Trophoblast cell (in vitro differentiated cells and primary cell): ENCODE data around the gene LRRN3.
A peak's percentile ranks its signal among the peaks of the same experiment; 100 is the strongest.

Experiments used
- DNase-seq, 2 donors: peaks; one replicate each; pipeline ENCODE4 v3.0.0-alpha.2; 2016
- H2AFZ ChIP-seq: 2 replicates; pipeline ENCODE4 v1.6.1; 2013; ENCODE audit warnings: low read length, moderate library complexity, mild to moderate bottlenecking; ENCODE audit not compliant: insufficient read depth, poor library complexity
- H2AK5ac ChIP-seq: 2 replicates; pipeline ENCODE4 v1.6.1; 2013; ENCODE audit warnings: mild to moderate bottlenecking, low read length
- H2BK120ac ChIP-seq: 2 replicates; pipeline ENCODE4 v1.6.1; 2013; ENCODE audit warnings: low read length, mild to moderate bottlenecking, moderate library complexity; ENCODE audit not compliant: insufficient read depth, poor library complexity
- H2BK12ac ChIP-seq: 2 replicates; pipeline ENCODE4 v1.6.1; 2013; ENCODE audit warnings: mild to moderate bottlenecking, low read length, moderate library complexity
- H2BK5ac ChIP-seq: 2 replicates; pipeline ENCODE4 v1.6.1; 2013; ENCODE audit warnings: low read length, low read depth, moderate library complexity, mild to moderate bottlenecking; ENCODE audit not compliant: poor library complexity
- H3K14ac ChIP-seq: 2 replicates; pipeline ENCODE4 v1.6.1; 2013; ENCODE audit warnings: mild to moderate bottlenecking, low read length
- H3K18ac ChIP-seq: 2 replicates; pipeline ENCODE4 v1.6.1; 2013; ENCODE audit warnings: mild to moderate bottlenecking, low read length
- H3K23ac ChIP-seq: 2 replicates; pipeline ENCODE4 v1.6.1; 2013; ENCODE audit warnings: low read length
- H3K27ac ChIP-seq: 2 replicates; pipeline ENCODE4 v1.5.1; 2013; ENCODE audit warnings: low read depth, mild to moderate bottlenecking, inconsistent platforms, low read length, moderate library complexity
- H3K27me3 ChIP-seq: 2 replicates; pipeline ENCODE4 v1.6.1; 2013; ENCODE audit warnings: inconsistent platforms, mild to moderate bottlenecking, low read length, moderate library complexity; ENCODE audit not compliant: insufficient read depth
- H3K36me3 ChIP-seq, 2 experiments: 1 replicate in 1 of 2; 2 replicates in 1 of 2; pipeline ENCODE4 v1.6.1; 2013; ENCODE audit warnings: low read length in 2 of 2, mild to moderate bottlenecking in 2 of 2, moderate library complexity in 1 of 2; ENCODE audit not compliant: insufficient read depth in 2 of 2, control insufficient read depth in 1 of 2
- H3K4ac ChIP-seq: 2 replicates; pipeline ENCODE4 v1.6.1; 2013; ENCODE audit warnings: low read depth, mild to moderate bottlenecking, low read length, moderate library complexity
- H3K4me1 ChIP-seq, 2 experiments: 1 replicate in 1 of 2; 2 replicates in 1 of 2; pipeline ENCODE4 v1.6.1; 2013; ENCODE audit warnings: low read length in 2 of 2, mild to moderate bottlenecking in 2 of 2, moderate library complexity in 1 of 2; ENCODE audit not compliant: insufficient read depth in 2 of 2, control insufficient read depth in 1 of 2
- H3K4me2 ChIP-seq: 2 replicates; pipeline ENCODE4 v1.6.1; 2013; ENCODE audit warnings: inconsistent platforms, mild to moderate bottlenecking, low read length, moderate library complexity
- H3K4me3 ChIP-seq: 2 replicates; pipeline ENCODE4 v1.5.1; 2013; ENCODE audit warnings: mild to moderate bottlenecking, low read depth, low read length, inconsistent platforms
- H3K79me1 ChIP-seq: one replicate; pipeline ENCODE4 v1.6.1; 2013; ENCODE audit warnings: low read length
- H3K79me2 ChIP-seq: 2 replicates; pipeline ENCODE4 v1.6.1; 2013; ENCODE audit warnings: low read length, mild to moderate bottlenecking; ENCODE audit not compliant: control insufficient read depth, insufficient read depth, poor library complexity
- H3K9ac ChIP-seq: 2 replicates; pipeline ENCODE4 v1.6.1; 2013; ENCODE audit warnings: mild to moderate bottlenecking, low read length
- H3K9me3 ChIP-seq: 2 replicates; pipeline ENCODE4 v1.6.1; 2013; ENCODE audit warnings: low read depth, mild to moderate bottlenecking, control low read depth, inconsistent platforms, low read length; ENCODE audit not compliant: insufficient read depth
- H4K12ac ChIP-seq: 2 replicates; pipeline ENCODE4 v1.6.1; 2013; ENCODE audit warnings: low read depth, mild to moderate bottlenecking, low read length, moderate library complexity
- H4K8ac ChIP-seq: 2 replicates; pipeline ENCODE4 v1.6.1; 2013; ENCODE audit warnings: low read depth, mild to moderate bottlenecking, low read length, moderate library complexity
- H4K91ac ChIP-seq: one replicate; pipeline ENCODE4 v1.6.1; 2013; ENCODE audit warnings: low read depth, mild to moderate bottlenecking, low read length, moderate library complexity
- WGBS: extraction: QIAGEN DNeasy Blood & Tissue Kit; methylation state at CpG from one replicate; pipeline ENCODE4 v1.1.7; 2013; ENCODE audit warnings: missing lambda C conversion rate; ENCODE audit not compliant: insufficient read length, insufficient coverage; ENCODE audit errors: extremely low coverage; 5-methylcytosine and 5-hydroxymethylcytosine counted together

LRRN3 gene

DNA sequence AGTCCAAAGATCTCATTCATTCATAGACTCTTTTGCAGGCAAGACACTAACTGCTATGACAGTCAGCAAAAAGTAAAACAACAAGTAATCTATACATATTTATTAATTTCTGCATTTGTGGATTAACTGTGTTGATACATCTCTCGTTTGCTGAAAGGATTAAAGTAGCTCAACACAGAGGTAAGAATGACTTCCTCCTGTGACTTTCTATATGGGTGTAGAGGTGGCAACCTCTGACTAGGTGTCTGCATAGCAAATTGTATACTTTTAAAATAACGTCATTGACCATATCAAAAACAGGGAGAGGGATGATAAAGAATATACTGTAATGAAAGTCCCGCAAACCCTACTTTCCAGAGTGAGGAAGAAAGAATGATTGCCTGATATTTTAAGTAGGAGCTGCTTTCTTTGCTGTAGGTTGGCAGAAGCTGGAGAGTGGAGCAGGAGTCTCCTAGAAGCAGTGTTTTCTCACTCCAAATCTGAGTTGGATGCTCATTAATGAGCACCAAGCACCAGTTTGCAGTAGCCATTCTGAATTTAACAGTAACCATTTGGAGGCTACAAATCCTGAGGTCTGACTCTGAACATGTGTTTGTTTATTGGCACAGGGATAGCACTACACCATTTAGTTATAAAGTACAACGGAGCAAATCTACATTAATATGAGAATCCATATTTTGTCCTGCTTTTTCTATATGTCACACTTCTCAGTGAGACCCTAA, 9.2 kb upstream of the LRRN3 start:
- H2AK5ac ChIP-seq: no peak overlapping the region
- H3K79me1 ChIP-seq: no peaks in the 10 kb centered on the region
- no peak overlapping the region for H2AFZ ChIP-seq
- H4K91ac ChIP-seq: no peak overlapping the region
- no peaks in the 10 kb centered on the region for H3K4me1 ChIP-seq
- no peak overlapping the region for H3K14ac ChIP-seq
- no peak overlapping the region for H3K4me2 ChIP-seq
- no peak overlapping the region for H3K4me3 ChIP-seq
- H2BK120ac ChIP-seq: no peak overlapping the region
- no peaks in the 10 kb centered on the region for H3K9me3 ChIP-seq
- no peaks in the 10 kb centered on the region for H3K36me3 ChIP-seq
- H4K8ac ChIP-seq: no peak overlapping the region
- no peak overlapping the region for H3K4ac ChIP-seq
- H3K9ac ChIP-seq: no peak overlapping the region
- no peak overlapping the region for H2BK12ac ChIP-seq
- no peak overlapping the region for H3K27ac ChIP-seq
- no peak for DNase-seq
- no peak overlapping the region for H3K23ac ChIP-seq
- no peak overlapping the region for H2BK5ac ChIP-seq
- H3K18ac ChIP-seq: no peak overlapping the region
- no peaks in the 10 kb centered on the region for H3K27me3 ChIP-seq
- no CpG with 5 or more reads among the region's 4 CpGs for WGBS
- H3K79me2 ChIP-seq: no peaks in the 10 kb centered on the region
- no peak overlapping the region for H4K12ac ChIP-seq

DNA sequence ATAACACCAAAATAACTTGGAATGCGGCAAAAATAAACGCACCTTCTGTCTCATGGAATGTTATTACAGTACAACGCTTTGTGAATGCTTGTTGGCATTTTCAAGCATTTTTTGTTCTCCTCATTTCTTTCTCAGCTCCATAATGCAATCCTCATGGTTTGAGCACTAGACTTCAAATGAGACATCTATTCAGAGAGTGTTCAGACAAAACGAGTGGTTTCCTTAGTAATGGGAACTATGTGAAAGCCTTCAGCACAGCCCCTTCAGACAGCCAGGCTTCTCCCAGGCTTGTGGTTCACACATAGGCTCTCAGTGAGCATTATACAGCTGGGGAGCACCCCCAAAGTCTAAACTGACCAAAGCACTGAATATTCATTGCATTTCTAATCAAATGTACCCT, 8.6 kb upstream of the LRRN3 start:
- Histone ChIP-seq H3K9me3 (no peaks in the 10 kb centered on the region), H3K36me3 (no peaks in the 10 kb centered on the region), H2BK120ac (no peak overlapping the region), H3K14ac (no peak overlapping the region), H4K8ac (no peak overlapping the region), H3K23ac (no peak overlapping the region), H2BK12ac (no peak overlapping the region), H3K9ac (no peak overlapping the region), H3K79me1 (no peaks in the 10 kb centered on the region), H3K79me2 (no peaks in the 10 kb centered on the region), H3K27ac (no peak overlapping the region), H3K4me1 (no peaks in the 10 kb centered on the region), H2BK5ac (no peak overlapping the region), H4K12ac (no peak overlapping the region), H3K4me2 (no peak overlapping the region), H3K4ac (no peak overlapping the region), H2AK5ac (no peak overlapping the region), H3K4me3 (no peak overlapping the region), H3K18ac (no peak overlapping the region), H3K27me3 (no peaks in the 10 kb centered on the region), H4K91ac (no peak overlapping the region), H2AFZ (no peak overlapping the region)
- no peak for DNase-seq
- no CpG with 5 or more reads among the region's 4 CpGs for WGBS

- Histone ChIP-seq H3K4me1 (no peaks in the 10 kb centered on the region), H3K9ac (no peak overlapping the region), H2BK5ac (no peak overlapping the region), H3K23ac (no peak overlapping the region), H3K4me2 (no peak overlapping the region), H2AFZ (no peak overlapping the region), H3K27ac (no peak overlapping the region), H2BK120ac (no peak overlapping the region), H2BK12ac (no peak overlapping the region), H4K91ac (no peak overlapping the region), H4K8ac (no peak overlapping the region), H3K18ac (no peak overlapping the region), H3K27me3 (no peaks in the 10 kb centered on the region), H3K9me3 (no peaks in the 10 kb centered on the region), H3K36me3 (no peaks in the 10 kb centered on the region), H3K79me2 (no peaks in the 10 kb centered on the region), H2AK5ac (no peak overlapping the region), H4K12ac (no peak overlapping the region), H3K4me3 (no peak overlapping the region), H3K14ac (no peak overlapping the region), H3K4ac (no peak overlapping the region), H3K79me1 (no peaks in the 10 kb centered on the region)
- peak in 1 of 2 donors; percentile 21 for DNase-seq
- no CpG with 5 or more reads among the region's 5 CpGs for WGBS
Observed at GRCh38 chr7:111083413-111083812, 7.5 kb upstream of the LRRN3 start.

- H4K91ac ChIP-seq: no peak overlapping the region
- H3K79me1 ChIP-seq: no peaks in the 10 kb centered on the region
- H3K4ac ChIP-seq: no peak overlapping the region
- WGBS: no CpG with 5 or more reads among the region's 3 CpGs
- H3K23ac ChIP-seq: no peak overlapping the region
- H3K9ac ChIP-seq: no peak overlapping the region
- H2AFZ ChIP-seq: no peak overlapping the region
- no peak for DNase-seq
- H2BK120ac ChIP-seq: no peak overlapping the region
- H2BK5ac ChIP-seq: no peak overlapping the region
- no peaks in the 10 kb centered on the region for H3K79me2 ChIP-seq
- H3K18ac ChIP-seq: no peak overlapping the region
- no peak overlapping the region for H4K12ac ChIP-seq
- H3K27ac ChIP-seq: no peak overlapping the region
- H3K36me3 ChIP-seq: no peaks in the 10 kb centered on the region
- H3K9me3 ChIP-seq: no peaks in the 10 kb centered on the region
- no peak overlapping the region for H2BK12ac ChIP-seq
- H3K27me3 ChIP-seq: no peaks in the 10 kb centered on the region
- H3K4me1 ChIP-seq: no peaks in the 10 kb centered on the region
- H3K4me3 ChIP-seq: no peak overlapping the region
- H3K4me2 ChIP-seq: no peak overlapping the region
- no peak overlapping the region for H4K8ac ChIP-seq
- no peak overlapping the region for H2AK5ac ChIP-seq
- no peak overlapping the region for H3K14ac ChIP-seq
Observed at GRCh38 chr7:111085356-111085755, 5.6 kb upstream of the LRRN3 start.
